ENCODE measurements around the gene CIC.

The CIC gene

DNA sequence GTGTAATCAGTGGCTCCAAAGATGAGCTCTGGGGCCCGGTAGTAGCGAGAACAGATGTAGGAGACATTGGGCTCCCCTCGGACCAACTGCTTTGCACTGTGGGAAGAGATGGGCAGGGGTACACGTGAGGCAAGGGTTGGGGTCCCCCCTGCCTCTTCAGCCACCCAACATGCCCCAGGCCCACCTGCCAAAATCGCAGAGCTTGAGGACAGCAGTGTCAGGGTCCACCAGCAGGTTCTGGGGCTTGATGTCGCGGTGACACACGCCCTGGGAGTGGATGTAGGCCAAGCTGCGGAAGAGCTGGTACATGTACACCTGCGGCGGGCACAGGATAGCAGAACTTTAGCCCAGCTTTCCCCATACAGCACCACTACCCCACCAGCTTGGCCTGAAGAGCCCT, 34.7 kb upstream of the CIC start:
- peaks cover 85% of the 10 kb centered on the region for H3K36me3 Mint-ChIP-seq (ENCODE audit: low read depth)
- no peak overlapping the region for H3K4me3 Mint-ChIP-seq
- H3K9me3 Mint-ChIP-seq, result no peaks in the 10 kb centered on the region
- H3K4me1 Mint-ChIP-seq (ENCODE audit: low read depth), result peaks cover 18% of the 10 kb centered on the region
- DNase-seq, result no peak
- no peak overlapping the region for H3K27ac Mint-ChIP-seq
- H3K27me3 Mint-ChIP-seq, result no peaks in the 10 kb centered on the region

- peaks cover 20% of the 10 kb centered on the region for H3K4me1 Mint-ChIP-seq (ENCODE audit: low read depth)
- DNase-seq, result no peak
- no peaks in the 10 kb centered on the region for H3K27me3 Mint-ChIP-seq
- H3K4me3 Mint-ChIP-seq, result no peak overlapping the region
- peaks cover 85% of the 10 kb centered on the region for H3K36me3 Mint-ChIP-seq (ENCODE audit: low read depth)
- H3K27ac Mint-ChIP-seq, result peak overlapping the region; percentile 44
- H3K9me3 Mint-ChIP-seq, result no peaks in the 10 kb centered on the region
Observed at GRCh38 chr19:42235181-42235580, 33.9 kb upstream of the CIC start.

GRCh38 chr19:42239544-42240220, 29.4 kb upstream of the CIC start:
- H3K9me3 Mint-ChIP-seq, result no peaks in the 10 kb centered on the region
- no peaks in the 10 kb centered on the region for H3K27me3 Mint-ChIP-seq
- DNase-seq, result no peak
- peak overlapping the region; percentile 97 for H3K27ac Mint-ChIP-seq
- H3K4me1 Mint-ChIP-seq (ENCODE audit: low read depth), result peaks cover 44% of the 10 kb centered on the region
- peaks cover 66% of the 10 kb centered on the region for H3K36me3 Mint-ChIP-seq (ENCODE audit: low read depth)
- H3K4me3 Mint-ChIP-seq, result no peak overlapping the region

DNA sequence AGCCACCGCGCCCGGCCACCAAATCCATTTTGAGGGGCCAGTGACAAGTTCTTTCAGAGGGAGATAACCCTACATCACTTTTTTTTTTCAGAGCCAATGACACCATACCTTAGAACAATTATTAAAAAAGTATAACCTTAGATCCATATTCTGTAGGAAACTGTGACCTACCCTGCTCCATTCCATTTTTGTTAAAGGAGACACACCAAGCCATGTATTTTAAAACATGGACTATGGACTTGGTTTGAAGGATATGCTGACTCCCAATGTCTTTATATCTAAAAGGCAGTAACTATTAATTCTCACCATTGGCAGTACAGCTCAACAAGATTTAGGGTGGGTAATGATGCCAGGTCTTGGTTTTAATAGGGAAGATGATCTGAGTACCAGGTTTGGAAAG, 27.8 kb upstream of the CIC start:
- no peaks in the 10 kb centered on the region for H3K9me3 Mint-ChIP-seq
- peaks cover 51% of the 10 kb centered on the region for H3K4me1 Mint-ChIP-seq (ENCODE audit: low read depth)
- DNase-seq, result no peak
- H3K4me3 Mint-ChIP-seq, result peak overlapping the region; percentile 98
- peak overlapping the region; percentile 97 for H3K27ac Mint-ChIP-seq
- H3K36me3 Mint-ChIP-seq (ENCODE audit: low read depth), result peaks cover 51% of the 10 kb centered on the region
- H3K27me3 Mint-ChIP-seq, result no peaks in the 10 kb centered on the region

- Mint-ChIP-seq H3K4me1 (ENCODE audit: low read depth) (peaks cover 56% of the 10 kb centered on the region), H3K27ac (peak overlapping the region; percentile 97), H3K36me3 (ENCODE audit: low read depth) (peaks cover 51% of the 10 kb centered on the region), H3K9me3 (no peaks in the 10 kb centered on the region), H3K27me3 (no peaks in the 10 kb centered on the region), H3K4me3 (peak overlapping the region; percentile 98)
- DNase-seq, result no peak
Observed at GRCh38 chr19:42242069-42242511, 27.0 kb upstream of the CIC start.

DNA sequence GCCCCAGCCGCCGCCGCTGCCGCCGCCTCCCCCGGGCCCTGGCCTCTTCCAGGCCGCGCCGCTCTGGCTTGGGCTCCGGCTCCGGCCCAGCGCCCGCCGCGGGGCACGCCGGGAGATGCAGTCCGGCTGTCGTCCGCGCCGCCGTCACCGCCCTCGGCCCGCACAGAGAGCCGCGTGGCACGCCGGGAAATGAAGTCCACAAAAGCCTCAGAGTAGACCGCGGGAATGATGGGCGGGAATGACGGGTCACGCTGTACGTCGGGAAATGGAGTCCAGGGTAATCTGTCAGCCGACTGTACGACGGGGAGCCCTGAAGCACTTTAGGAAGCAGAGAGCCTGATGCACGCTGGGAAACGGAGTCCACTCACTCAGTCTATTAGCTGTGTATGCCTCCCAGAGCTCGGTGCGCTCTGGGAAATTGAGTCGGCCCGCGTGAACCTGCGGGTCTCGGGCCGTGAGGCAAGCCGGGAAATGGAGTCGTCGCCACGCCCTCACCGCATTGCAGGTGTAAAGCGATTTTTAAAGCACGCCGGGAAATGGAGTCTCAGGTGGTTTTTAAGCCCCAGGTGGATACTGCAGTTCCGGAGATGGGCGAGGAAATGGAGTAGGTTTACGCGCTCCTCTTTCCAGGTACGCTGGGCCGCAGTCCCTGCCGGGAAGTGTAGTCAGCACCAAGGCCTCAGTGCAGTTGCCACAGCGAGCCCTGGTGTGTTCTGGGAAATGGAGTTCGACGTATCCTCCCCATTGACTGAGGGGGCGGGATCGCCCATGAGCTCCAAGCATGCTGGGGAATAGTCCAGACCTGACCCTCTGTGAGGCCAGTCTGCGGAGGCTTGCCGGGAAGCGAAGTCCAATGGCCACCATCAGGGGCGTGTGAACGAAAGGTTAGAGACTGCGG, 26.3 kb upstream of the CIC start, which contains the start of gene GSK3A:
GSK3A (minus strand) TSS at position 91 of the 898 bp plus-strand sequence. CDS start 137 bp downstream, outside the sequence.
- peaks cover 57% of the 10 kb centered on the region for H3K4me1 Mint-ChIP-seq (ENCODE audit: low read depth)
- no peaks in the 10 kb centered on the region for H3K9me3 Mint-ChIP-seq
- peaks cover 50% of the 10 kb centered on the region for H3K36me3 Mint-ChIP-seq (ENCODE audit: low read depth)
- H3K27me3 Mint-ChIP-seq, result no peaks in the 10 kb centered on the region
- peak within 1 kb of the TSS; percentile 98 for H3K4me3 Mint-ChIP-seq
- H3K27ac Mint-ChIP-seq, result peak within 1 kb of the TSS; percentile 97
- peak; percentile 96 for DNase-seq

- no peaks in the 10 kb centered on the region for H3K27me3 Mint-ChIP-seq
- peaks cover 50% of the 10 kb centered on the region for H3K4me1 Mint-ChIP-seq (ENCODE audit: low read depth)
- no peaks in the 10 kb centered on the region for H3K9me3 Mint-ChIP-seq
- peak overlapping the region; percentile 97 for H3K27ac Mint-ChIP-seq
- peaks cover 51% of the 10 kb centered on the region for H3K36me3 Mint-ChIP-seq (ENCODE audit: low read depth)
- peak; percentile 93 for DNase-seq
- H3K4me3 Mint-ChIP-seq, result peak overlapping the region; percentile 98
Observed at GRCh38 chr19:42244347-42245220, 24.5 kb upstream of the CIC start.

DNA sequence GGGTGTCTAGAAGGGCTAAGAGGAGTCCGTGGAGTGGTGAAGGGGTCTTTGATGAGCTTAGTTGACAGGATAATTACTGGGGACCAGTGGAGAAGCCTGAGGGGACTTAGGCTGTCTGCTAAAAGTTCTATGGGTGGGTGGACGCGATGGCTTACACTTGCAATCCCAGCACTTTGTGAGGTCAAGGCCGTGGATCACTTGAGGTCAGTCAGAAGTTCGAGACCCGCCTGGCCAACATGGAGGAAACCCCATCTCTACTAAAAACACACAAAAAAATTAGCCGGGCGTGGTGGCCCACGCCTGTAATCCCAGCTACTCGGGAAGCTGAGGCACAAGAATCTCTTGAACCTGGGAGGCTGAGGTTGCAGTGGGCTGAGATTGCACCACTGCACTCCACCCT, 23.8 kb upstream of the CIC start:
- DNase-seq, result no peak
- Mint-ChIP-seq H3K9me3 (no peaks in the 10 kb centered on the region), H3K27ac (peak overlapping the region; percentile 97), H3K4me3 (peak overlapping the region; percentile 98), H3K36me3 (ENCODE audit: low read depth) (peaks cover 51% of the 10 kb centered on the region), H3K4me1 (ENCODE audit: low read depth) (peaks cover 49% of the 10 kb centered on the region), H3K27me3 (no peaks in the 10 kb centered on the region)

- peaks cover 46% of the 10 kb centered on the region for H3K4me1 Mint-ChIP-seq (ENCODE audit: low read depth)
- H3K36me3 Mint-ChIP-seq (ENCODE audit: low read depth), result peaks cover 52% of the 10 kb centered on the region
- H3K9me3 Mint-ChIP-seq, result no peaks in the 10 kb centered on the region
- H3K27ac Mint-ChIP-seq, result peak overlapping the region; percentile 97
- H3K27me3 Mint-ChIP-seq, result no peaks in the 10 kb centered on the region
- no peak for DNase-seq
- no peak overlapping the region for H3K4me3 Mint-ChIP-seq
Observed at GRCh38 chr19:42246143-42246921, 22.7 kb upstream of the CIC start.

- H3K36me3 Mint-ChIP-seq (ENCODE audit: low read depth), result peaks cover 52% of the 10 kb centered on the region
- H3K4me1 Mint-ChIP-seq (ENCODE audit: low read depth), result peaks cover 49% of the 10 kb centered on the region
- no peaks in the 10 kb centered on the region for H3K27me3 Mint-ChIP-seq
- no peak overlapping the region for H3K4me3 Mint-ChIP-seq
- no peak for DNase-seq
- H3K9me3 Mint-ChIP-seq, result no peaks in the 10 kb centered on the region
- H3K27ac Mint-ChIP-seq, result peak overlapping the region; percentile 83
Observed at GRCh38 chr19:42246922-42247639, 22.0 kb upstream of the CIC start.

- no peaks in the 10 kb centered on the region for H3K27me3 Mint-ChIP-seq
- no peak overlapping the region for H3K4me3 Mint-ChIP-seq
- DNase-seq, result no peak
- peaks cover 57% of the 10 kb centered on the region for H3K36me3 Mint-ChIP-seq (ENCODE audit: low read depth)
- no peak overlapping the region for H3K27ac Mint-ChIP-seq
- no peaks in the 10 kb centered on the region for H3K9me3 Mint-ChIP-seq
- H3K4me1 Mint-ChIP-seq (ENCODE audit: low read depth), result peaks cover 54% of the 10 kb centered on the region
Observed at GRCh38 chr19:42247640-42248199, 21.3 kb upstream of the CIC start.

DNA sequence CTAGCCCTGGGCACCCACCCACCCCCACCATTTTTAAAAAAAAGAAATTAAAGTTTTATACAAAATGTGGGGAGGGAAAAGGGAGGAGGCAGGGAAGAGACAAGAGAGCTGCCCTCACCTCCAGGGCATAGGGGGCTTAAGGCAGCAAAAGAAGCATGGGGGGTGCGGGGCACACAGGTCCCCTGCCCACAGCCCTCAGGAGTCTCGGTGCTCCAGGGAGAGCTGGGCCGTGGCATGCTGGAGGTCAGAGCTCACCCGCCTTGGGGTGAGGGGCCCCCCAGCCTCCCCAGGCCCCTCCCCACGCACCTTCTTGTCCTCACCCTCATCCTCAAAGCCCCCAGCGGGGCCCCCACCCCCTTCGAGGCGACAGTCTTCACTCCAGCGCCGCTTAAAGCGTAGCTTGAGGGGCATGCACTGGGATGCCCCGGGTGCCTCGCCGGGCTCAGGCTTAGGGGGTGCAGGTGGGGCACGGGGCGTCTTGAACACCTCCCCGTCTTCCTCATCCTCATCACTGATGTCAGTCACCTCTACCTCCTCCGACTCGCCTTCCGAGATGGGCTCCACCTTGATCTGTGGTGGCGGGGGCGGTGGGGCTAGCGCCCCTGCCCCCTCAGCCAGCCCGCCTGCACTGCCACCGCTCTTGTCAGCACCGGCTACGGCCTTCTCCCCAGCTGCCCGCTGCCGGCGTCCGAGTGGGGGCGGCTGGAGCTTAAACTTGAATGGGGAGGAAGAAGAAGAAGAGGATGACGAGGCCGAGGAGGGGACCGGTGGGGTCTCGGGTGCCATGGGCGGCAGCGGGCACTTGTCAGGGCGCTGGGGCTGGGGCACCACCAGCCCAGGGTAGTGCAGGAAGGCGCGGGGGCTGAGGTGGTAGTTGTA, 20.5 kb upstream of the CIC start:
- Mint-ChIP-seq H3K27me3 (no peaks in the 10 kb centered on the region), H3K4me1 (ENCODE audit: low read depth) (peaks cover 52% of the 10 kb centered on the region), H3K36me3 (ENCODE audit: low read depth) (peaks cover 59% of the 10 kb centered on the region), H3K27ac (peak overlapping the region; percentile 37), H3K9me3 (no peaks in the 10 kb centered on the region), H3K4me3 (no peak overlapping the region)
- no peak for DNase-seq

Measured in activated T-cell treated with anti-CD3 and anti-CD28 coated beads, Interleukin-2, amount 50 U/mL, for 24 hours (primary cell).